Keratinocyte (primary cell): Measurements from ENCODE around the gene MKRN2. TPM values are rescaled to one million over a fixed set of nuclear protein-coding genes. Genes with fewer than 3 reads are reported as not detected.
"Not testable (repeated sequence)": the region's sequence is repeated elsewhere in the genome, so short reads cannot be mapped to it uniquely, and the experiment has no call there.

Experiments
- DNase-seq: peaks from one replicate; pipeline ENCODE4 v3.0.0-alpha.2; 2011; ENCODE audit warnings: low read depth, missing footprints, low spot score
- FAIRE-seq: peaks from 2 replicates; lab custom pipeline; 2011; peaks lifted over from hg19 to GRCh38; lab: Jason Lieb, UNC
- H2AFZ ChIP-seq: 2 replicates; pipeline ENCODE4 v1.6.0; 2012; ENCODE audit warnings: low read length, control low read depth, inconsistent platforms; ENCODE audit not compliant: control insufficient read depth
- H3K27ac ChIP-seq: 2 replicates; pipeline ENCODE4 v1.5.1; 2011; ENCODE audit warnings: low read length; ENCODE audit not compliant: control insufficient read depth, insufficient read depth
- H3K27me3 ChIP-seq: 3 replicates; pipeline ENCODE4 v1.6.0; 2011; ENCODE audit warnings: low read length; ENCODE audit not compliant: control insufficient read depth, insufficient read depth; ENCODE audit errors: extremely low read depth
- H3K36me3 ChIP-seq, 2 experiments: 2 replicates in 1 of 2; 3 replicates in 1 of 2; pipeline ENCODE4 v1.5.1; 2011; ENCODE audit warnings: low read length in 2 of 2, mild to moderate bottlenecking in 1 of 2; ENCODE audit not compliant: control insufficient read depth in 2 of 2, insufficient read depth in 2 of 2; ENCODE audit errors: extremely low read depth in 1 of 2
- H3K4me1 ChIP-seq: 3 replicates; pipeline ENCODE4 v1.5.1; 2011; ENCODE audit warnings: low read length; ENCODE audit not compliant: control insufficient read depth, insufficient read depth; ENCODE audit errors: extremely low read depth
- H3K4me2 ChIP-seq: 3 replicates; pipeline ENCODE4 v1.6.0; 2011; ENCODE audit warnings: low read depth, low read length; ENCODE audit not compliant: control insufficient read depth, insufficient read depth; ENCODE audit errors: extremely low read depth
- H3K4me3 ChIP-seq, 3 experiments: fragments of 200-600 bp in 1 of 3; sonication (generic) in 1 of 3; 2 replicates in 2 of 3; 3 replicates in 1 of 3; pipeline ENCODE4 v1.5.1; 2011 to 2016; ENCODE audit warnings: low read length in 3 of 3, mild to moderate bottlenecking in 3 of 3, control low read depth in 2 of 3, inconsistent platforms in 1 of 3, low read depth in 1 of 3, mixed read lengths in 1 of 3, mixed run types in 1 of 3, moderate library complexity in 1 of 3; ENCODE audit not compliant: control insufficient read depth in 2 of 3, insufficient read depth in 2 of 3; ENCODE audit errors: extremely low read depth in 1 of 3
- H3K79me2 ChIP-seq: 2 replicates; pipeline ENCODE4 v1.6.0; 2012; ENCODE audit warnings: low read length; ENCODE audit not compliant: control insufficient read depth, insufficient read depth
- H3K9ac ChIP-seq: 3 replicates; pipeline ENCODE4 v1.6.0; 2011; ENCODE audit warnings: low read length; ENCODE audit not compliant: control insufficient read depth, insufficient read depth; ENCODE audit errors: extremely low read depth
- H3K9me1 ChIP-seq: 3 replicates; pipeline ENCODE4 v1.6.0; 2011; ENCODE audit warnings: low read length; ENCODE audit not compliant: control insufficient read depth, insufficient read depth; ENCODE audit errors: extremely low read depth
- H3K9me3 ChIP-seq: 2 replicates; pipeline ENCODE4 v1.5.1; 2012; ENCODE audit warnings: low read depth, low read length; ENCODE audit not compliant: control insufficient read depth
- H4K20me1 ChIP-seq: 3 replicates; pipeline ENCODE4 v1.6.0; 2011; ENCODE audit warnings: low read length; ENCODE audit not compliant: control insufficient read depth, insufficient read depth; ENCODE audit errors: extremely low read depth
- EZH2 ChIP-seq: IDR thresholded peaks from one replicate; pipeline ENCODE4 v1.6.1; 2012; ENCODE audit warnings: inconsistent platforms, mild to moderate bottlenecking, low read length, moderate library complexity
- dilution Hi-C: fragments of 300-500 bp; cut with MboI; formaldehyde crosslinking; loops from one replicate; pipeline ENCODE4 v1.7.0; 2020; ENCODE audit warnings: low sequenced_read_pairs; ENCODE audit not compliant: extremely low pct_ligation_motif_present
- polyA plus RNA-seq, 5 experiments: library from polyadenylated mRNA; depleted of rRNA in 3 of 5; stranded (reverse) in 3 of 5; stranded (forward) in 1 of 5; unstranded in 1 of 5; fragments of >200 nt; gene quantifications; 1 replicate in 1 of 5; 2 replicates in 3 of 5; 3 replicates in 1 of 5; pipeline versions ENCODE4 v1.2.1 to v1.2.3, GENCODE V29; 2011 to 2012; ENCODE audit warnings: missing spikeins in 2 of 5, low read depth in 1 of 5, low replicate concordance in 1 of 5
- TF ChIP-seq, protein P1 (sequence below), 3 experiments: IDR thresholded peaks in 1 of 3; conservative IDR thresholded peaks in 1 of 3; optimal IDR thresholded peaks in 1 of 3; 2 replicates in 2 of 3; 3 replicates in 1 of 3; pipeline versions ENCODE3 to v1.5.1; 2011; ENCODE audit warnings: low read length in 3 of 3, mild to moderate bottlenecking in 3 of 3, moderate library complexity in 2 of 3, control low read depth in 1 of 3, inconsistent platforms in 1 of 3; ENCODE audit not compliant: insufficient read depth in 2 of 3; ENCODE audit errors: extremely low read depth in 1 of 3

MKRN2 gene
- polyA plus RNA-seq, 1 donor (not counting 4 experiments of a cell fraction or from before 2014, with no cell fraction given): 31.8 TPM

DNA sequence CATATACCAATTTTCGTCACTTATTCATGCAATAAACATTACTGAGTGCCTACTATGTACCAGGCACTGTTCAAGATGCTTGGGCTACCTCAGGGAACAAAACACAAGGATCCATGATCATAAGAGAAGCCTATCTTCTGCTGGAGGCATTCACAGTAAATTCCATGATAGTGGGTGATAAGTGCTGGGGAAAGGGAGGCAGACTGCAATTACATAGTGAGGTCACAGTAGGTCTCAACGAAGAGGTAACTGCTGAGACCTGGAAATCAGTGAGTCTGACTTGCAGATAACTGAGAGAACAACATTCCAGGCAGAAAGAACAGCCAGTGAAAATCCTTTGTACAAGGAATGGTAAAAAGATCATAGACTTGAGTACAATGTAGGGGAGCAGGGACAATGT, 73.4 kb downstream of the MKRN2 start:
- Histone ChIP-seq H3K27ac (no peak overlapping the region), H2AFZ (no peak overlapping the region), H3K9me1 (peaks cover 2% of the 10 kb centered on the region), H3K27me3 (no peaks in the 10 kb centered on the region), H4K20me1 (peaks cover 3% of the 10 kb centered on the region), H3K9ac (no peak overlapping the region), H3K9me3 (no peaks in the 10 kb centered on the region), H3K4me2 (no peak overlapping the region), H3K4me1 (no peaks in the 10 kb centered on the region), H3K79me2 (peaks cover 94% of the 10 kb centered on the region), H3K36me3 (no peaks in the 10 kb centered on the region), H3K4me3 (no peak overlapping the region)
- FAIRE-seq (no peak), DNase-seq (no peak)
- TF ChIP-seq, protein P1, sequence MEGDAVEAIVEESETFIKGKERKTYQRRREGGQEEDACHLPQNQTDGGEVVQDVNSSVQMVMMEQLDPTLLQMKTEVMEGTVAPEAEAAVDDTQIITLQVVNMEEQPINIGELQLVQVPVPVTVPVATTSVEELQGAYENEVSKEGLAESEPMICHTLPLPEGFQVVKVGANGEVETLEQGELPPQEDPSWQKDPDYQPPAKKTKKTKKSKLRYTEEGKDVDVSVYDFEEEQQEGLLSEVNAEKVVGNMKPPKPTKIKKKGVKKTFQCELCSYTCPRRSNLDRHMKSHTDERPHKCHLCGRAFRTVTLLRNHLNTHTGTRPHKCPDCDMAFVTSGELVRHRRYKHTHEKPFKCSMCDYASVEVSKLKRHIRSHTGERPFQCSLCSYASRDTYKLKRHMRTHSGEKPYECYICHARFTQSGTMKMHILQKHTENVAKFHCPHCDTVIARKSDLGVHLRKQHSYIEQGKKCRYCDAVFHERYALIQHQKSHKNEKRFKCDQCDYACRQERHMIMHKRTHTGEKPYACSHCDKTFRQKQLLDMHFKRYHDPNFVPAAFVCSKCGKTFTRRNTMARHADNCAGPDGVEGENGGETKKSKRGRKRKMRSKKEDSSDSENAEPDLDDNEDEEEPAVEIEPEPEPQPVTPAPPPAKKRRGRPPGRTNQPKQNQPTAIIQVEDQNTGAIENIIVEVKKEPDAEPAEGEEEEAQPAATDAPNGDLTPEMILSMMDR (optimal IDR thresholded peaks at IDR 0.05 in 1 of 3, IDR thresholded peaks at IDR 0.05 in 1 of 3, conservative IDR thresholded peaks at IDR 0.05 in 1 of 3; ENCODE audit: extremely low read depth in 1 of 3, insufficient read depth in 2 of 3, low read length in 3 of 3): no peak
- dilution Hi-C loops: no loop called here

DNA sequence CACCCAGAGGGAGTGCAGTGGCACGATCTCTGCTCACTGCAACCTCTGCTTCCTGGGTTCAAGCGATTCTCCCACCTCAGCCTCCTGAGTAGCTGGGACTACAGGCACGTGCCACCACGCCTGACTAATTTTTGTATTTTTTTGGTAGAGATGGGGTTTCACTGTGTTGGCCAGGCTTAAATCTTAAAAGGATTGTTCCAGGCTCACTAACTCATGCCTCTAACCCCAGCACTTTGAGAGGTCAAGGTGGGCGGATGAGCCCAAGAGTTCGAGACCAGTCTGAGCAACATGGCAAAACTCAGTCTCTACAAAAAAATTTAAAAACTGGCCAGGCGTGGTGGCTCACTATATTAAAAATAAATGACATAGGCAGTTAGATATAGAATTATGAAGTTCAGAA, 74.0 kb downstream of the MKRN2 start:
- H4K20me1 ChIP-seq, FAIRE-seq, dilution Hi-C loops: not testable (repeated sequence)

DNA sequence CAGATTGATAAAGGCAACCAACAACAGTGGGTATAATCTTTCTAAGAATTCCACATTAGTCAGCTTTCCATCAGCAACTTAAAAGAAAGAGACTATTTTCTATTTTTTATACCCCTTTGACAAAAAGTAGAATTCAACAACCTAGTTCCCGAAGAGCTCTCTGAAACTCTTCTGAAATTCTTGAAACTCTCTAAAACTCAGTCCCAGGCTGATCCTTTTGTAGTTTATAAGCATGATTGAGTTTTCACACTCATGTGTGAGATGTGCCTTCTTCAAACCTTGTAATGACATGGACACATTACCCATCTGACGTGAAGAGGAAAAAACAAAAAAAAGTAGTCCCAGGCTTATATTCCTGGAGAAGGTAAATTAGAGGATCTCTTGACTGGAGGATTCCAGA, 75.6 kb downstream of the MKRN2 start:
- Histone ChIP-seq H3K79me2 (peaks cover 90% of the 10 kb centered on the region), H2AFZ (no peak overlapping the region), H3K9me1 (peaks cover 2% of the 10 kb centered on the region), H3K36me3 (no peaks in the 10 kb centered on the region), H3K9ac (no peak overlapping the region), H4K20me1 (no peaks in the 10 kb centered on the region), H3K4me1 (no peaks in the 10 kb centered on the region), H3K9me3 (no peaks in the 10 kb centered on the region), H3K27me3 (no peaks in the 10 kb centered on the region), H3K4me2 (no peak overlapping the region), H3K4me3 (no peak overlapping the region), H3K27ac (no peak overlapping the region)
- no peak for DNase-seq
- TF ChIP-seq, protein P1 (optimal IDR thresholded peaks at IDR 0.05 in 1 of 3, IDR thresholded peaks at IDR 0.05 in 1 of 3, conservative IDR thresholded peaks at IDR 0.05 in 1 of 3; ENCODE audit: extremely low read depth in 1 of 3, insufficient read depth in 2 of 3, low read length in 3 of 3): no peak
- no peak for TF ChIP-seq EZH2
- dilution Hi-C loops: no loop called here
- no peak for FAIRE-seq

More for the DNA sequence above, 74.0 kb downstream of the MKRN2 start:
- not testable (repeated sequence) for H3K9me1 ChIP-seq, H2AFZ ChIP-seq, H3K27me3 ChIP-seq, DNase-seq, H3K27ac ChIP-seq, H3K4me2 ChIP-seq, H3K4me1 ChIP-seq, H3K36me3 ChIP-seq, H3K9ac ChIP-seq, H3K9me3 ChIP-seq, H3K4me3 ChIP-seq
- peaks cover 92% of the 10 kb centered on the region for H3K79me2 ChIP-seq
